Measurements from ENCODE around the gene PDSS2.

DNA sequence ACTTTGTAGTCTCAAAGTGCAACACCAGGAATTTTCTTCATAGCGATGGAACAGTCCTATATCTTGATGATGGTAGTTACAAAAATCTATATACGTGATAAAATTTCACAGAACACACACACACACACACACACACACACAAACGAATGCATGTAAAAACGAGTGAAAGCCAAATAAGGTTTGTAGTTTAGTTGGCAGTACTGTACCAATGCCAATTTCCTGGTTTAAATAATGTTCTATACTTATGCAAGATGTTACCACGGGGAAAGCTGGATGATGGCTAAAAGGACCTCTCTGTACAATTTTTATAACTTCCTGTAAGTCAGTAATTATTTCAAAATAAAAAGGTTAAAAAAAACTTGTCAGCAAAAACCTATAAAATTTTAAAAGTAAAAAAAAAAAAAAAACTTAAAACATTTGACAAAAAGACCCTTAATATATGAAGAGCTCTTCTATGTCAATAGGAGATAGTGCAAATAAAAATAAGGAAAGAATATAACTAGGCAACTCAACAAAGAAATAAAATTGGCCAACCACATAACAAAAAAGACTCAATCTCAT lies 37.6 kb downstream of the PDSS2 start:
- TF ChIP-seq, protein P1, sequence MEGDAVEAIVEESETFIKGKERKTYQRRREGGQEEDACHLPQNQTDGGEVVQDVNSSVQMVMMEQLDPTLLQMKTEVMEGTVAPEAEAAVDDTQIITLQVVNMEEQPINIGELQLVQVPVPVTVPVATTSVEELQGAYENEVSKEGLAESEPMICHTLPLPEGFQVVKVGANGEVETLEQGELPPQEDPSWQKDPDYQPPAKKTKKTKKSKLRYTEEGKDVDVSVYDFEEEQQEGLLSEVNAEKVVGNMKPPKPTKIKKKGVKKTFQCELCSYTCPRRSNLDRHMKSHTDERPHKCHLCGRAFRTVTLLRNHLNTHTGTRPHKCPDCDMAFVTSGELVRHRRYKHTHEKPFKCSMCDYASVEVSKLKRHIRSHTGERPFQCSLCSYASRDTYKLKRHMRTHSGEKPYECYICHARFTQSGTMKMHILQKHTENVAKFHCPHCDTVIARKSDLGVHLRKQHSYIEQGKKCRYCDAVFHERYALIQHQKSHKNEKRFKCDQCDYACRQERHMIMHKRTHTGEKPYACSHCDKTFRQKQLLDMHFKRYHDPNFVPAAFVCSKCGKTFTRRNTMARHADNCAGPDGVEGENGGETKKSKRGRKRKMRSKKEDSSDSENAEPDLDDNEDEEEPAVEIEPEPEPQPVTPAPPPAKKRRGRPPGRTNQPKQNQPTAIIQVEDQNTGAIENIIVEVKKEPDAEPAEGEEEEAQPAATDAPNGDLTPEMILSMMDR (IDR thresholded peaks at IDR 0.05), result no peak
- TF ChIP-seq, protein P2, sequence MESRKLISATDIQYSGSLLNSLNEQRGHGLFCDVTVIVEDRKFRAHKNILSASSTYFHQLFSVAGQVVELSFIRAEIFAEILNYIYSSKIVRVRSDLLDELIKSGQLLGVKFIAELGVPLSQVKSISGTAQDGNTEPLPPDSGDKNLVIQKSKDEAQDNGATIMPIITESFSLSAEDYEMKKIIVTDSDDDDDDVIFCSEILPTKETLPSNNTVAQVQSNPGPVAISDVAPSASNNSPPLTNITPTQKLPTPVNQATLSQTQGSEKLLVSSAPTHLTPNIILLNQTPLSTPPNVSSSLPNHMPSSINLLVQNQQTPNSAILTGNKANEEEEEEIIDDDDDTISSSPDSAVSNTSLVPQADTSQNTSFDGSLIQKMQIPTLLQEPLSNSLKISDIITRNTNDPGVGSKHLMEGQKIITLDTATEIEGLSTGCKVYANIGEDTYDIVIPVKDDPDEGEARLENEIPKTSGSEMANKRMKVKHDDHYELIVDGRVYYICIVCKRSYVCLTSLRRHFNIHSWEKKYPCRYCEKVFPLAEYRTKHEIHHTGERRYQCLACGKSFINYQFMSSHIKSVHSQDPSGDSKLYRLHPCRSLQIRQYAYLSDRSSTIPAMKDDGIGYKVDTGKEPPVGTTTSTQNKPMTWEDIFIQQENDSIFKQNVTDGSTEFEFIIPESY (IDR thresholded peaks at IDR 0.05; ENCODE audit: borderline replicate concordance, low read depth), result no peak
- TF ChIP-seq, protein P3, sequence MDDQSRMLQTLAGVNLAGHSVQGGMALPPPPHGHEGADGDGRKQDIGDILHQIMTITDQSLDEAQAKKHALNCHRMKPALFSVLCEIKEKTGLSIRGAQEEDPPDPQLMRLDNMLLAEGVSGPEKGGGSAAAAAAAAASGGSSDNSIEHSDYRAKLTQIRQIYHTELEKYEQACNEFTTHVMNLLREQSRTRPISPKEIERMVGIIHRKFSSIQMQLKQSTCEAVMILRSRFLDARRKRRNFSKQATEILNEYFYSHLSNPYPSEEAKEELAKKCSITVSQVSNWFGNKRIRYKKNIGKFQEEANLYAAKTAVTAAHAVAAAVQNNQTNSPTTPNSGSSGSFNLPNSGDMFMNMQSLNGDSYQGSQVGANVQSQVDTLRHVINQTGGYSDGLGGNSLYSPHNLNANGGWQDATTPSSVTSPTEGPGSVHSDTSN (IDR thresholded peaks at IDR 0.05), result no peak
- TF ChIP-seq MXI1 (IDR thresholded peaks at IDR 0.05; ENCODE audit: low read depth, low read length) (no peak), FOXM1 (IDR thresholded peaks at IDR 0.05; ENCODE audit: low read depth) (no peak)
